ENCODE results near the gene IL17C.

IL17C gene

DNA sequence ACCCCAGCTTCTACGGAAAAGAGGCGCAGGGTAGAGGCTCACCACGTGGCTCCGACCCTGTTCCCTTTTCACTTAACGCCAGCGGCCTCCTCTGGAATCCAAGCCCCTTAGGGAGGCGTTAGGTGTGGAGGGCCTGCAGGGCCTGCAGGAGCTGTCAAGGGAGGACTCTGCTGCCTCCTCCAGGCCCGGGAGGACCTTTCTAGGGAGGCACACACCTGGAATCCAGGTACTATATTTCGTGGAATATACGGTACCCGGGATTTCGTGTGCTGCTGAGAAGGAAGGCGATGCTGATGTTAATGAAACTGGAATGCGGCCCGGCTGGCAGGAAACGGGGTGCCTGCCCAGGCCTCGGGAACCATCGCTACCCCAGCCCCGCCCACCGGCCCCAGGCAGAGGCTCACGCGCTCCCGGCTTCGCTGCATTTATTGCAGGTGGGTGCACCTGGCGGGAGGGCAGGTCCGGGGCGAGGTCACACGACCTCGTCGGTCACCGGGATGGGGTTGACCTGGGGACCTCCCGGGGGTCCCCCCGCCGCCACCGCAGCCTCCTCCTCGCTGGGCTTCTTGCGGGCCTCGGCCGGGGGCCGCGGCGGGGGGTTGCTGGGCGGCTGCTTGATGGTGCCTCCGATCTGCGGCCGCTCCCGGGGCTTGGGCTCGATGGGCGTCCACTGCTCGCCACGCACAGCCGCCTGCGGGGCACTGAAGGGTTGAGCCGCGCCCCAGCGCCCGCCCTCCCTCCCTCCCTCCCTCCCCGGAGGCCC lies 4.7 kb downstream of the IL17C start:
- DNase-seq (ENCODE audit: low read depth in 1 of 2, low spot score in 1 of 2) = no peak

DNA sequence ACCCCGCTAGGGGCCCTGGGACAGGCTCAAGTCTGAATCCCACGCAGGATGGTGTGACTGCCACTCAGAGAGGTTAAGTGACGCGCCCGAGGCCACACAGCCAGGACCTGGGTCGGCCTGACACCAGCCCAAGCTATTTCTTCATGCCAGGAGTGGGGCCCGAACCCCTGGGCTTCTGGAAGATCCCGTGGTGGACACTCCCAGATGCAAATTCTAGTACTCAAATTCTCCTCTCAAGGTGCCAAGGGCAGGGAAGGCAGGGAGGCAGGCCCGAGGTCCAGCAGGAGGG lies 5.2 kb downstream of the IL17C start:
- DNase-seq (ENCODE audit: low read depth in 1 of 2, low spot score in 1 of 2) = no peak

DNA sequence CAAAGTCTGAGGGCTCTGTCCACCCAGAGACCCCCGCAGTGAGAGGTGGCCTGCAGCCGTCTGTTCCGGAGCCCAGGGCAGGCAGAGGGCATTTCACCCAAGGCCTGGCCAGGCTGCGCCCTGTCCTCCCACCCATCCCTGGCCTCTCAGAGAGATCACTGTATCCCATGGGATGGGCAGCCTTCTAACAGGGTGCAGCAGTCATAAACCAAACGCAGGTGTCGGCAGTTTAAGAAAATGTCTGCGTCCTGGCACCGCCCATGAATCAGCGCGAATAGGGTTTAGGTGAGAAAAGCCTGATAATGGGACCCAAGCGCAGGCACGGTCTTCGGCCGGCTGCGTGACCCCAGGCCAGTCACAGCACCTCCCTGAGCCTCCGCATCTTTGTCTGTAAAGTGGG lies 7.1 kb downstream of the IL17C start:
- no peak for DNase-seq (ENCODE audit: low read depth in 1 of 2, low spot score in 1 of 2)

DNA sequence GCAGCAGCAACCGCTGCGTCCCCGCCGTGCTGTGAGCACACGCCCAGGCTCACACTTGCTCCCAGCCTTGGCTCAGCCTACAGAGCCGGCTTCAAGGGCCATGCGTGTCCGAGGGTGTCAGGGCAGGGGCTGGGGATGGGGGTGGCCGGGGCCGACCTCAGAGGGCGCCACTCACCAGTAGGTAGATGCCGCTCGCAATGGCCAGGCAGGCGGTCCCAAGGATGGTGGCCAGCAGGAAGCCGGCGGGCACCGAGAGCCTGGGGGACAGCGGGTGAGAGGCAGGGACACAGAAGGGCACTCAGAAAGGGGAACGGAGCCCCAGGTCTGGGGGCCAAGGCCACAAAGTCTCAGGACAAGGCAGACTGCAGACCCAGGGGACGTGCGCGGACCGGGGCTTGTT lies 7.6 kb downstream of the IL17C start:
- no peak for DNase-seq (ENCODE audit: low read depth in 1 of 2, low spot score in 1 of 2)

DNA sequence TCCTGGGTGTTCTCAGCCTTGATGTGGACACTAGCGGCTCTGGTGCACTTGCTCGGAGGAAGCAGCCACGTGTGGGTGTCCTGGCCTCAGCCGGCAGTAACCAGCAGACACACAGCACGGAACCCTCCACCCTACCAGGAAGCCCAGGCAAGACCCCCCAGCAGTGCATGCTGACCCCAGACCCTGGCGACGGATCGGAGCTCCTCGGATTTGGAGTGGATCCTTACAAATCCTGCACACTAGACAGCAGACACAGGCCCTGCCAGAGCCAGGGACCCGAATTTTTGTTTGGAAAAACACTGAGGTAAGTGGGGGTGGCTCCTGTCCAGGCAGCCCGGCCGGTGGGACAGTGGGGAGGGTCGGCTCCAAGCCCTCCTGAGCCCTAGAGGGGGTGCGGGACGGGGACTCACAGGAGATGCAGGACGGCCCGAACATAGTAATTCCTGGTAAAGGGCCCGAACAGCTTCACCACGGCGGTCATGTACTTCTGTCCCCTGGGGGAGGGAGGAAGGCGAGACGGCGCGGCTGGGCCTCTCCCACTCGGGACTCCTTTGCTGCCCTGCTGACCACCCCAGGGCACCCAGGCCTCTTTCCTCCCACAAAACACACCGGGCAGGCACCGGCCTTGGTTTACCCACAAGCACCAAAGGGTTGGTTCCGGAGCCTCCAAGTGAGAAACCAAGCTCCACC lies 8.1 kb downstream of the IL17C start:
- no peak for DNase-seq (ENCODE audit: low read depth in 1 of 2, low spot score in 1 of 2)

DNA sequence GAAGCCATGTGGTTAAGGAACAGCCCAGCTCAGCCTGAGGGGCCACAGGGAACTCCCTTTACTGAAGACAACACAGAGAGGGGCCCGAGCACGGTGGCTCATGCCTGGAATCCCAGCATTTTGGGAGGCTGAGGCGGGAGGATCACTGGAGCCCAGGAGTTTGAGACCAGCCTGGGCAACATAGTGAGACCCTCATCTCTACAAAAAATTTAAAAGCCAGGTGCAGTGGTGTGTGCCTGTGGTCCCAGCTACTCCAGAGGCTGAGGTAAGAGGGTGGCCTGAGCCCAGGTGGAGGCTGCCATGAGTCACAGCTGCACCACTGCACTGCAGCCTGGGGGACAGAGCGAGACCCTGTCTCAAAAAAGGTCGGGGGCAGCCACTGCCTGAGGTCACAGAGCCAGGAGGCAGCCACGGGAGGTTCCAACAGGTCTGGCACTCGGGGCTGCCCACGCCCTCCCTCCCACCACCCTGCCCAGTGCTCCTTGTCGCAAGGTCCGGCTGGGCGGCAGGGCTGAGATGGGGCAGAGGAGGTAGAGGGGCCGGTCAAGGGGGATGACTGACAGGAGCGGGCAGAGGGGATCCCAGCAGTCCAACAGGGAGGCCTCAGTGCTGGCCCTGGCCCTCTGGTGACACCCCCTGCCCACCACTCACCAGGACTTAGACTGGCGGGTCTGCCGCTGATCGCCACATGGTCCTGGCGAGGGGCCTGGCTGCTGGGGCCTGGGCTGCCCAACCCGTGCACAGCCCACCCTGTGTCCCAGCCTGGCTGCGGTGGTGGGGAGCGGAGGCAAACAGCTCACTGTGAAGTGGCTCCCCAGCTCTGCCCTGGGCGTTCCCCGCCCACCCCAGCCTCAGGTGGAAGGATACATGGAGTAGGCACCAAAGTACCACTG lies 9.1 kb downstream of the IL17C start:
- no peak for DNase-seq (ENCODE audit: low read depth in 1 of 2, low spot score in 1 of 2)

DNA sequence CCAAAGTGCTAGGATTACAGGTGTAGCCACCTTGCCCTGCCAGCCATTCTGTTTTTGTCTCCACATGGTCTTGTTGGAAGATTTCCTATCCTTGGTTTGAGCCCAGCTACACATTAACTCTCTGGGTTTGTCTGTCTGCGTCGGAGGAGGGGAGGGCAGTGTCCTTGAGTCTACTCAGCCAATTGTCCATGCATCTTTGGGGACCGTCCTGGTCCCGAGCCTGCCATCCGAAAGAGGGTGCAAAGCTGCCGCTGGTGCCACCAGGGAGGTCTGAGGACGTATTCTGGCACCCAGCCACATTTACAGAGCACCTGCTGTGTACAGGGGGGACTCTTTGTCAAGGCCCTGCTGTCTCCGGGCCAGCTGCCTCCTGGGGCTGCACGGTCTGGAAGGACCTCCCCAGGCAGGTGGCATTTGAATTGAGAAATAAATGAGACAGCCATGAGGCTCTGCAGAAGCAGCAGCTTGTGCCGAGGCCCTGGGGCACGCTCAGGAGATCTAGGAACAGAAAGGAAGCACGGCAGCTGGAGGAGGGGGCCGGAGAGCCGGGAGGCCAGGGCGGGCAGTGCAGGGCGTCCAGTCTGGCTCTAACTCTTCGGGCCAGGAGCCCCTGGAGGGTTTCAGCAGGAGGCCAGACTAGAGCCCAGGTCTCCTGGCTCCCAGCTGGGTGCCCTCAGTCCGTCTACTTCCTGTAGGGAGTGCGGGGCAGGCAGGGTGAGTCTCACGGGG lies 11.0 kb downstream of the IL17C start:
- no peak for DNase-seq (ENCODE audit: low read depth in 1 of 2, low spot score in 1 of 2)

DNA sequence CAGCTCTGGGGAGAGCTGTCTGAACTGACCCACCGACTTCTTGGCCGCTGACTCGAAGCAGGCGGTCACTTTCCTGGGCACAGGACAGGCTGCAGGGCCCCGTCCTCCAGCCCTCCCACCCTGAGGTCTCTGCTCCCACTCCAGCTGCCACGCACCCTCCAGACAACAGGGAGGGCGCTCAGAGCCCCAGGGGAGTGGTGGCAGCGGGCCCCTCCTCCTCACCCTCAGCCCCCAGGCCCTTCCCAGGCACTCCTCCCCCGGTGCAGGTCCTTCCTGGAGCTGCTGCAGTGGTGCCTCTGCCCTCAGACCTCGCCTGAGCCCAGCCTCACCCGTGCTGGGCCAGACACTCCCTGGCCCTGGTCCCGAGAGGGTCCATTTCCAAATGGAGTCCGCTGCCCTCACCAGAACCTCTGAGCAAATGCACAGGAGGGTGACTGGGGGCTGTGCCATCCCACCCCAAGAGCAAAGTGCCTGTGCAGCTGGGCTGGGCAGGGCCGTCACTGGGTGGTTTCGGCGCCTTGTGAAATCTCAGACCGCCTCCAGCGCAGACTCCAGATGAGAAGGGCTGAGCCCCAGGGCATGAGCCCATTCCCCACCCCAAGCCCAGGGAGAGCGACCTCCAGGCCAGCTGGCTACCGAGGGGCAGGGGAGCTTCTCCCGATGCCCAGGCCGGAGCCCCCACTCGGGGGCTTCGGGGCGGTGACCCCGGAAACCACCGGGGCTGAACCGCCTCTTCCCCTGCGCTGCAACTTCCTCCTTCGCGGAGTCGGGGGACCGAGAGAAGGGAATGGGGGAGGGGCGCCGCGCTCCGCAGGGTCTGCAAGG lies 11.8 kb downstream of the IL17C start:
- DNase-seq (ENCODE audit: low read depth in 1 of 2, low spot score in 1 of 2) = no peak

DNA sequence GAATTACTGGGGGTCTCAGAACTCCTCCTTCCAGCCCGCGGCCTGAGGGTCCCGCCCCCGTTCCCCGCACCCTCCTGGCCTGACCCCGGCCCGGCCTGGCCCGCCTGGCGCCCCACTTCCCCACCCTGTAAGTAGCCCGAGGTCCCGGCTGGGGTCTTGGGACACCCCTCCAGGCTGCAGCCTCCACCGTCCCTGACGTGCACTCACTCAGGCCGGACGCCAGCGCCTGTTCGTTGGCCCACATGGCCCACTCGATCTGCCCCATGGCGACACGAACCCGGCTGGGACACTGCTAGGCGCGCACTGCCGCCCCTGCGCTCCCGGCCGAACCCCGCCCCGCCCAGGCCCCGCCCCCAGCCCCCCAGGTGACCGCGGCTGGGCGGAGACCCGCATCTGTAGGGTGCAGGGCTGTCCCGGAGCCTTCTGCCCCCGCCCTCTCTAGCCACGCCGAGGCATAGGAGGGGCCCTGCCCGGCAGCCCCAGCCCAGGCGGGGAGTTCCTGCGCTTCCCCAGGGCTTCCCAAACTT lies 12.4 kb downstream of the IL17C start, which contains the start of gene CYBA:
TSS of gene CYBA (minus strand) at position 305 of the 527 bp plus-strand sequence. CDS start at position 265, 40 bp downstream.
- DNase-seq (ENCODE audit: low read depth in 1 of 2, low spot score in 1 of 2) = peak; percentile 64 to 67

DNA sequence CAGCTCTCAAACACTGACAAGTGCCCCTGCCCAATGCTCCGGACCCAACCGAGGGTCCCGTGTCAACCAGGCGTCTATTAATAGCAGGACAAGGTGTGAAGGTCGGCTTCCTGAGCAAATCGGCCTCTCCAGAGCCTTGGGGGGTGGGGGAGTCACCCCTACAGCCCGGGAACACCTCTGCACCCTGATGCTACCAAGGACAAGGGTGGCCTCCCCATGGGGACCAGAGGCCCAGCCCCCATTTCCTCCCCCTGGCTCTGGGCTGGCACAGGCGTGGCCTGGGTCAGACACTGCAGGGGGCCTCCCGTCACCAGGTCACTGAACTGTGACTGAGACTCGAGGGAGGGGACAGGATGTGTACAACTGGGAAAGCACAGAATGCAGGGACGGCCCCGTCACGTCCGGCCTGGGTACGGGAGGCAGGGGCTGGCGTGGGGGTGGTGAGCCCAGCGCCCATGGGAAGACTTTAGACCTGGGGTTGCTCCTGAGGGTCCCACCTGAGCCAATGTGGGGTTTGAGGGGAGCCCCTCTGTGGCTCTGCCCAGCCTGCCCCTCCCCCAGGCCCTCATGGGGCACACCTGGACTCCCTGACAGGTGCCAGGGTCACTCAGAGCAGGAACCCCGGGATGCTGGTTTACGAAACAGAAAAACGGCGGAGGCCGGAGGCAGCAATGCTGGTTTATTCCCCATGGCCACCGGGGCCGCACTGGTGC lies 13.1 kb downstream of the IL17C start:
- DNase-seq (ENCODE audit: low read depth in 1 of 2, low spot score in 1 of 2) = peak; percentile 41 to 50

DNA sequence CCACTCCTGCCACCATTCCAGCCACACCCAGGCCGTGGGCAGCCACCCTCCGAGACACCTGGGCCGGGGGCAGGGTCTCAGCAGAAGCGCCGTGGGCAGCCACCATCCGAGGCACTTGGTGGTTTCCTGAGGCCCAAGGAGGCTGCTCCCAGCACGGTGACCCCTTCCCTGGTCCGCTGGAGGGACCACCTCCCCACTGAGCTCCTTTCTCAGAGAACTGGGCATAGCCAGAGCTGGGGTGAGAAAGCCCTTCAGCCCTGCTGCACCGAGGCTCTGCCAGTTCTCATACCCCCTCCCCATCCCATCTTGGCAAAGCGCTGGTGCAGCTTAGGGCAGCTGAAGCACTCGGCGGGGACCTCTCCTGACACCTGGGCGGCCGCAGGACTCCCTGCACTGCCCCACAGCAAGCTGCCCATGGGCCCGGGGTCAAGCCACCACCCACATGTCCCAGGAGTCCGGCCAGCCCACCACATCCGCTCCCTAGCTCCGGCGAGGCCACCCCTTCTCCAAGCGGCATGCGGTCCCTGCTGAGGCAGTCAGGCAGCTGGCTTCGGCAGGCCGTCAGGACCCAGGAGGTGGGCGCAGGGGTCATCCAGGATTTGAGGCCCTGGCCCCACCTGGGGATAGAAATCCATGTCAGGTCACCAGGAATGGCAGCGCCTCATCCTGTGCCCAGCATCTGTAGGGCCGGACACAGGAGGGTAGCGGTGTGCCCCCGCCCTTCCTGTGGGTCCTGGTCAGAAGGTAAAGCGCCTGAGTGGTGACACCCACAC lies 13.8 kb downstream of the IL17C start:
- no peak for DNase-seq (ENCODE audit: low read depth in 1 of 2, low spot score in 1 of 2)

DNA sequence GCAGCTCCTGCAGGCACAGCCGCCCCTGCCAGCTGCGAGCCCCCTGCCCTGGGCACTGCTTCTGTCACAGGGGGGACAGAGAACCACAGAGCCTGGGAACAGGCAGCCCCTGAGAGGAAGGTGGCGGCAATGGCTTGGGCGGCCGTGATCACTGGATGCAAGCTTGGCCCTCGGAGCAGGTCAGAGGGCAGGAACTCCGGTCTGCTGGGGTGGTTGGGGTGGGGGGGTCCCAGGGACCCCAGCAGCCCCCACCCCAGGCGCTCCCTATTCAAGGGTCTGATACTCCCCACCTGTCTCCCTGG lies 14.3 kb downstream of the IL17C start:
- no peak for DNase-seq (ENCODE audit: low read depth in 1 of 2, low spot score in 1 of 2)

DNA sequence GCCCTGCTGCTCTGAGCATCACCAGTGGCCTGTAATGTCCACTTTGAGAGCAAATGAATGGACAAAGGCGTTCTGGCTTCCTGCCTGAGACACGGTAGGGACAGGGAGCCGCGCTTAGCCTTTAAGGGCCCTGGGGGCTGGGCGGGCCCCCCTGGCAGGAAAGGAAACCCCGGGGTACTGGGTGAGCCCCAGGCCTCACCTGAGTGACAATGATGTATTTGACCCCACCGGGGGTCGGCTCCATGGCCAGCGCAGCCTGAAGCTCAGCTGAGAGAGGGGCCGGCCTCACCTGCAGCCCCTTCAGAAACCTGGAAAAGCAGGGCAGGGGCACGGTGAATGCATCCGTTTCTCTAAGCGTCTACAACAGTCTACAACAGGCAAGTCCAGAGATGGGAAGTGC lies 14.7 kb downstream of the IL17C start:
- DNase-seq (ENCODE audit: low read depth in 1 of 2, low spot score in 1 of 2) = no peak

DNA sequence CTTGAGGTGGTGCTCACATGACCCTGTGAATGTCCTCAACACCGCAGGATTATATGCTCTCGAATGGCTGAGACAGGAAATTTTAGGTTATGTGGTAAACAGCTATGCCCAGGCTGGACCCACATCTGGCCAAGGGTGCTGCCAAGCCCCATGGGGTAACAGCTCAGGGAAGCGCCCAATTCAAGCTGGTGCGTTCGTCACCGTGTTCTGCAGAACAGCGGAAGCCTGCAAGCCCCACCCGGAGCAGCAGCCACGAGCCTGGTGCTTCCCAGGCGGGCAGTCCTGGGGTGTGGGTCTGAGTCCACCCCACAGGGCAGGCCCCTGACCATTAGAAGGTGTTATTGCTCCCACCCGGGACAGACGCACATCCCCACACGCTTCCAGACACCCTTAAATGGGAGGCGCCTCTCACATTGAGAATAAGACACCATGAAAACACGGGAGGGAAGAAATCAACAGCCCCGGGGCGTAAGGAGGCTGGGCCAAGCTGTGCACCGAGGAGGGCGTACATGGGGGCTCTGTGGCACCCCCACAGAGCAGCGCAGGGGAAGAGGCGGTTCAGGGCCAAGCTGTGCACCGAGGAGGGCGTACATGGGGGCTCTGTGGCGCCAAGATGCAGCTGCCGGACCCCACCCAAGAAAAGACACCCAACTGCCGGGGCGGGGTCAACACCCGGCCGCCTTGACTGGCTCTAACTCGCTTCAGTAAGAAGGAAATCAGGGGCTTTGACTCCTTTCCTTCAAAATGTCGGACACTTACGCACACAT lies 15.4 kb downstream of the IL17C start:
- no peak for DNase-seq (ENCODE audit: low read depth in 1 of 2, low spot score in 1 of 2)

DNA sequence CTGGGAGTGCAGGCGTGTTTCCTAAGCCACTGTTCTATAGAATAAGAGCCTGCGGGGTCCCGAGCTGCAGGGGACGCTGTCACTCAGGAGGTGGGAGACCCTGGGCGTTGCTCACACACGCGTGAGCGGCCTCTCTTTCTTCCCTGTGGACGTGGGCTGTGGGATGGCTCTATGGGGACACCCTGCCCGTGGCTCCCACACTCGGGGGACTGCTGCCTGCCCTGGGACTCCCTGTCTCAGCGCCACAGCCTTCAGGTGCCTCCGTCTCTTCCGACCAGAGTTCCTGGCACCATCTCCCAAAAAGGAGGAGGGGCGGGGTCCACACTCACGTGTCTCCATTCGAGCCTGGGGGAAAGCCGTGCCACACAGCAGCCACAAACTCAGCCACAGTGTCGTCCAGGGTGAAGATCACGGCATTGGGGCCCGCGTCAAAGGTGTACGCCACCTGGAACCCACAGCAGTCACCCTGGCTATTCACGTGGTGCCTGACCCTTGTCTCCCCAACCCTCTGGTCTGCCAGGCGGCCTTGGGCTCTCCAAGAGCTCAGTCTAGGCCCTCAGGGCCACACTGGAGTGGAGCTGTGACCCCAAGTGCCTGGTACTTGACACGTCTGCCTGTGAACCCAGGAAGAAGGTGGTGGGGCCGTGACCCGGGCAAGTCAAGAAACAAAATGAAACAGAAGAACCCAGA lies 16.1 kb downstream of the IL17C start:
- DNase-seq (ENCODE audit: low read depth in 1 of 2, low spot score in 1 of 2) = no peak

DNA sequence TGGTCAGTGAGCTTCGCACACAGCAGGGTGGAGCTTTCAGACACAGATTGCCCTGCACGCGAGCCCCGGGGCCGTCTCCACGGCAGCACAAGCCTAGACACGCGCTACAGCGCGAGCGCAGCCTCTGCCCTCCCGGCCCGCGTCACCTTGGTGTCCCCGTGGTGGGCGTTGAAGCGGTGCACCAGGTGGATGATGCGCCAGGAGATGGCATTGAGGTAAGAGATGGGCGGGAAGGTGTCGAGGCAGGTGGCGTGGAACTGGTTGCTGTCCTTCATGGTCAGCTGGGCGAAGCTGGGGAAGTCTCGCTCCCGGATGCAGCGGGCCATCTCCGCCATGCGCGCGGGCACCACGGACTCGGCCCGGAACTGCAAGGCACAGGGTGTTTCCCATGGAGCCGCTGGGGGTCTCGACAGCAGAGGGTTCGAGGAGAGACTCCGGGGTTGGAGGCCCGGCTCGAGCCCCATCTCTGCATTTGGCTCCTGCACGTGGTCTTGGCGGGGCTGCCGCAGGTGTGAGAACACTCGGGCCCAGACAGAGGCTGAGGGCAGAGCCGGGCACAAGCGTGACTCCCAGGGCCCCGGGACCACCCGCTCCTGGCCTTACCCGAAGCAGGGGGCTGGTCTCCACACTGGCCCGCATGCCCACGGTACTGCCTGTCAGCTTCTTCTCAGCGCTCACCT lies 16.8 kb downstream of the IL17C start:
- DNase-seq (ENCODE audit: low read depth in 1 of 2, low spot score in 1 of 2) = no peak

DNA sequence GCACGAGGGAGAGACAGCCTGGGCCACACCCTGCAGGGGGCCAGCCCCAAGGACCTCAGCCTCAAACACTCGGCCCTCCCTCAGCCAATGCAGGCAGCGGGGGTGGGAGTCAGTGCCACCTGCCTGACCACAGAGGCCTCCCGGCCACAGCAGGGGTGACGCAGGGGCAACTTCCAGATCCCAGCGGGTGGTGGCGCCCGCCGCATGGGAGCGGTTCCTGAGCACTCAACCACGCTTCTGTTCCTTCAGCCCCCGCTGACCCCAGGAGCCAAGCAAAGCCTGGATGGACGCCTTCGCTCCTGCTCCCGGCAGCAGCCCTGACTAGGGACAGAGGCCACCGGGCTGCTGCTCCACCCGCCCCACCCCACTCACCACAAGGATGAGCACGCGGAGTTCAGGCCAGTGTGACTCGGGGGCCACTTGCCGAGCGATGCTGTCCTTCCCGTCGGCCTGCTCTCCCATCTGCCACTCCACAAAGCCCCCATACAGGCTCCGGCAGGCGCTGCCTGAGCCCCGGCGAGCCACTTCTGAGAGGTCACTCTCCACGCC lies 17.4 kb downstream of the IL17C start:
- no peak for DNase-seq (ENCODE audit: low read depth in 1 of 2, low spot score in 1 of 2)

Data from stimulated activated CD4-positive, alpha-beta T cell treated with anti-CD3 and anti-CD28 coated beads, Interleukin-15, amount 100 ng/mL, for 1 hour (primary cell).